ENCODE data around the gene FRZB. TPM values are rescaled to one million over a fixed set of nuclear protein-coding genes. Genes with fewer than 3 reads are reported as not detected.

Gene FRZB
- total RNA-seq, 1 experiment from 2014 or later, result 1.9 TPM

DNA sequence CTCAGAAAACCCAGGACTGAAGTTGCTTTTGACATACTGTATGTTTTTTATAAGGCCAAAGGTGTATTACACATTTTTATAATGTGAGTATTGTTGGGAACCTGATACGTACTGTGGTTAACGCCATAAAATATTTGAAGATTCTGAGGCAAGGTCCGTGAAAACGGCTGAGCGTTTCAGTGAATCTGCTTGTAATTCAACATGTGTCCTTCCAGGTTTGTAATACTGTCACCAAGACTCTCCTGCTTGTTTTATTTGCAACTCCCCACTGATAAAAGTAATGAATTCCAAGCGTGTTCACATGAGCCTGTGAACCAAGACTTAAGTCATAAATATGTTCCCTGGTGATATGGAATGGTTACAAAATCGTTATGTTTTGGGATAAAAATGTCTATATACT, 23.9 kb upstream of the FRZB start (continued):
- TF ChIP-seq, protein P1, sequence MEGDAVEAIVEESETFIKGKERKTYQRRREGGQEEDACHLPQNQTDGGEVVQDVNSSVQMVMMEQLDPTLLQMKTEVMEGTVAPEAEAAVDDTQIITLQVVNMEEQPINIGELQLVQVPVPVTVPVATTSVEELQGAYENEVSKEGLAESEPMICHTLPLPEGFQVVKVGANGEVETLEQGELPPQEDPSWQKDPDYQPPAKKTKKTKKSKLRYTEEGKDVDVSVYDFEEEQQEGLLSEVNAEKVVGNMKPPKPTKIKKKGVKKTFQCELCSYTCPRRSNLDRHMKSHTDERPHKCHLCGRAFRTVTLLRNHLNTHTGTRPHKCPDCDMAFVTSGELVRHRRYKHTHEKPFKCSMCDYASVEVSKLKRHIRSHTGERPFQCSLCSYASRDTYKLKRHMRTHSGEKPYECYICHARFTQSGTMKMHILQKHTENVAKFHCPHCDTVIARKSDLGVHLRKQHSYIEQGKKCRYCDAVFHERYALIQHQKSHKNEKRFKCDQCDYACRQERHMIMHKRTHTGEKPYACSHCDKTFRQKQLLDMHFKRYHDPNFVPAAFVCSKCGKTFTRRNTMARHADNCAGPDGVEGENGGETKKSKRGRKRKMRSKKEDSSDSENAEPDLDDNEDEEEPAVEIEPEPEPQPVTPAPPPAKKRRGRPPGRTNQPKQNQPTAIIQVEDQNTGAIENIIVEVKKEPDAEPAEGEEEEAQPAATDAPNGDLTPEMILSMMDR (IDR thresholded peaks at IDR 0.05), result no peak

DNA sequence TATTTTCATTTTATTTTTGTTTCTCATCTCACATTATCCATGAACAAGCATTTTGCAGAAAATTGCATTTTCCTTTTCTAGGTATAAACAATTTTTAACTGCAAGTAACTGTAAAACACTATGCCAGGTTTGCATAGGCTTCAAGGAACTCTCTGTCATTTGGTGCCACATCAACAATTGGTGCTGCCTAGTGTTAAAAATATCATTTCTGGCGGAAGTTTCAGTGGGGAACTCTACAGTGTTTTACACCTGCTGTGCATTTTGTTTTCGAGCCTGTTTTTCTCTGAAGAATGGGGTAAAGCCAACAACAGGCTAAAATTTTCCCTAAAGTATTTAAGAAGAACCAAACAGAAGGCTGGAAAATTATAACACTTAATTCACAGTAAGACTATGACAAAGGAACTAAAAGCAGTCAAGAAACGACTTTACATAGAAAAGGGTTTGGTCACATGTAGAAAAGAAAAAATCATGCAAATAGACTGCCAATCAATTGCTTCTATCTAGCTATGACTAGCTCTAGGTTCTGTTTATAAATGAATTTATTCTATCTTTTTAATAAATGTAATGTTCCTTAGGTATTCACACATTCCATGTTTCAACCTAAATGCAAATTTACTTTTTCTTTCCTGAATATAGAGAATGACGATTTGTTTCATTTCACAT, 21.4 kb upstream of the FRZB start:
- ChIA-PET POLR2A (no interaction called here), CTCF (no interaction called here)
- no peaks in the 10 kb centered on the region for H3K36me3 Mint-ChIP-seq
- ATAC-seq (no peak), DNase-seq (ENCODE audit: low spot score) (no peak)
- H3K27ac Mint-ChIP-seq, result no peak overlapping the region
- no peaks in the 10 kb centered on the region for H3K9me3 Mint-ChIP-seq
- TF ChIP-seq ATF1 (CRISPR knock-in tag; IDR thresholded peaks at IDR 0.05), result no peak
- no peak for TF ChIP-seq RELA (CRISPR knock-in tag; IDR thresholded peaks at IDR 0.05; ENCODE audit: borderline replicate concordance)
- no peak for TF ChIP-seq TEAD1 (CRISPR knock-in tag; IDR thresholded peaks at IDR 0.05)
- TF ChIP-seq EMX1 (CRISPR knock-in tag; IDR thresholded peaks at IDR 0.05), result no peak
- TF ChIP-seq RORB (CRISPR knock-in tag; IDR thresholded peaks at IDR 0.05), result no peak
- no peak for TF ChIP-seq ARID4B (CRISPR knock-in tag; IDR thresholded peaks at IDR 0.05; ENCODE audit: borderline replicate concordance)
- TF ChIP-seq FOXJ3 (CRISPR knock-in tag; IDR thresholded peaks at IDR 0.05; ENCODE audit: borderline replicate concordance), result no peak
- TF ChIP-seq ZNF425 (CRISPR knock-in tag; conservative IDR thresholded peaks at IDR 0.05), result no peak
- TF ChIP-seq ZBTB21 (CRISPR knock-in tag; IDR thresholded peaks at IDR 0.05; ENCODE audit: borderline replicate concordance), result no peak
- TF ChIP-seq, protein P2, sequence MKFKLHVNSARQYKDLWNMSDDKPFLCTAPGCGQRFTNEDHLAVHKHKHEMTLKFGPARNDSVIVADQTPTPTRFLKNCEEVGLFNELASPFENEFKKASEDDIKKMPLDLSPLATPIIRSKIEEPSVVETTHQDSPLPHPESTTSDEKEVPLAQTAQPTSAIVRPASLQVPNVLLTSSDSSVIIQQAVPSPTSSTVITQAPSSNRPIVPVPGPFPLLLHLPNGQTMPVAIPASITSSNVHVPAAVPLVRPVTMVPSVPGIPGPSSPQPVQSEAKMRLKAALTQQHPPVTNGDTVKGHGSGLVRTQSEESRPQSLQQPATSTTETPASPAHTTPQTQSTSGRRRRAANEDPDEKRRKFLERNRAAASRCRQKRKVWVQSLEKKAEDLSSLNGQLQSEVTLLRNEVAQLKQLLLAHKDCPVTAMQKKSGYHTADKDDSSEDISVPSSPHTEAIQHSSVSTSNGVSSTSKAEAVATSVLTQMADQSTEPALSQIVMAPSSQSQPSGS (CRISPR knock-in tag; IDR thresholded peaks at IDR 0.05; ENCODE audit: borderline replicate concordance, low read depth), result no peak
- TF ChIP-seq, protein P3, sequence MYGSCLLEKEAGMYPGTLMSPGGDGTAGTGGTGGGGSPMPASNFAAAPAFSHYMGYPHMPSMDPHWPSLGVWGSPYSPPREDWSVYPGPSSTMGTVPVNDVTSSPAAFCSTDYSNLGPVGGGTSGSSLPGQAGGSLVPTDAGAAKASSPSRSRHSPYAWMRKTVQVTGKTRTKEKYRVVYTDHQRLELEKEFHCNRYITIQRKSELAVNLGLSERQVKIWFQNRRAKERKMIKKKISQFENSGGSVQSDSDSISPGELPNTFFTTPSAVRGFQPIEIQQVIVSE (CRISPR knock-in tag; IDR thresholded peaks at IDR 0.05; ENCODE audit: borderline replicate concordance), result no peak
- TF ChIP-seq ZNF232 (CRISPR knock-in tag; IDR thresholded peaks at IDR 0.05), result no peak
- TF ChIP-seq STAT6 (CRISPR knock-in tag; conservative IDR thresholded peaks at IDR 0.05; ENCODE audit: low read depth), result no peak
- TF ChIP-seq ZNF671 (CRISPR knock-in tag; IDR thresholded peaks at IDR 0.05), result no peak
- no peak for TF ChIP-seq SP1 (CRISPR knock-in tag; conservative IDR thresholded peaks at IDR 0.05)
- no peak for TF ChIP-seq TCF7 (CRISPR knock-in tag; IDR thresholded peaks at IDR 0.05; ENCODE audit: low read depth)
- TF ChIP-seq TEAD4 (CRISPR knock-in tag; IDR thresholded peaks at IDR 0.05), result no peak
- TF ChIP-seq FOXP1 (CRISPR knock-in tag; IDR thresholded peaks at IDR 0.05; ENCODE audit: borderline replicate concordance), result no peak
- TF ChIP-seq HMGXB4 (CRISPR knock-in tag; IDR thresholded peaks at IDR 0.05), result no peak
- H3K27me3 Mint-ChIP-seq (ENCODE audit: low read depth), result no peaks in the 10 kb centered on the region
- H3K4me3 Mint-ChIP-seq, result no peak overlapping the region
- 0 out of 2 replicates have a peak, but pooled peaks cover 3% of the 10 kb centered on the region for H3K4me1 Mint-ChIP-seq
